SU-DHL-6 (cell line): ENCODE results near the gene ARHGAP10.

Experiments
- H2AFZ ChIP-seq: fragments of 200-600 bp; sonication (generic); 2 replicates; pipeline ENCODE4 v1.6.1; 2014; ENCODE audit warnings: low read depth, mild to moderate bottlenecking, moderate library complexity, mixed read lengths, antibody characterized with exemption, low read length; ENCODE audit not compliant: severe bottlenecking
- H3F3A ChIP-seq: fragments of 200-600 bp; shearing (Covaris generic); 2 replicates; pipeline ENCODE4 v1.6.0; 2016; ENCODE audit warnings: antibody characterized with exemption, mild to moderate bottlenecking; ENCODE audit not compliant: insufficient read depth
- H3K27ac ChIP-seq: fragments of 200-600 bp; sonication (generic); 2 replicates; pipeline ENCODE4 v1.5.1; 2016; ENCODE audit warnings: low read depth, mild to moderate bottlenecking, low read length, moderate library complexity, mixed read lengths
- H3K27me3 ChIP-seq: fragments of 200-600 bp; sonication (generic), shearing (Covaris generic); 2 replicates; pipeline ENCODE4 v1.6.0; 2014; ENCODE audit warnings: mild to moderate bottlenecking, low read length
- H3K36me3 ChIP-seq: fragments of 200-600 bp; sonication (generic); 2 replicates; pipeline ENCODE4 v1.6.1; 2014; ENCODE audit warnings: mild to moderate bottlenecking, low read length, mixed read lengths
- H3K4me2 ChIP-seq: fragments of 300-600, 200-600 bp; shearing (Covaris generic), sonication (generic); 2 replicates; pipeline ENCODE4 v1.6.0; 2014; ENCODE audit warnings: low read length, low read depth, mild to moderate bottlenecking; ENCODE audit not compliant: poor library complexity, severe bottlenecking
- H3K4me3 ChIP-seq: fragments of 200-600 bp; sonication (generic); 2 replicates; pipeline ENCODE4 v1.5.1; 2014; ENCODE audit warnings: antibody characterized with exemption, low read length, mild to moderate bottlenecking, mixed read lengths; ENCODE audit not compliant: insufficient read depth, poor library complexity, severe bottlenecking
- H3K79me2 ChIP-seq: fragments of 200-600 bp; sonication (generic); 2 replicates; pipeline ENCODE4 v1.6.1; 2014; ENCODE audit warnings: mild to moderate bottlenecking, low read length, moderate library complexity; ENCODE audit not compliant: insufficient read depth
- H3K9ac ChIP-seq: fragments of 200-600 bp; sonication (generic); 2 replicates; pipeline ENCODE4 v1.7.0; 2014; ENCODE audit warnings: mild to moderate bottlenecking, low read length
- H3K9me2 ChIP-seq: fragments of 200-600 bp; sonication (generic); replicated peaks from 2 replicates; pipeline ENCODE4 v1.6.1; 2014; ENCODE audit warnings: low read length; ENCODE audit not compliant: insufficient read depth
- H3K9me3 ChIP-seq: fragments of 200-600 bp; sonication (generic); 2 replicates; pipeline ENCODE4 v1.6.1; 2014; ENCODE audit warnings: low read length, mixed read lengths; ENCODE audit not compliant: insufficient read depth
- H4K20me1 ChIP-seq: fragments of 200-600 bp; sonication (generic); 2 replicates; pipeline ENCODE4 v1.6.1; 2014; ENCODE audit warnings: low read depth, mild to moderate bottlenecking, antibody characterized with exemption, low read length, moderate library complexity, mixed read lengths
- CTCF ChIP-seq: fragments of 200-600 bp; sonication (generic); IDR thresholded peaks from one replicate; pipeline ENCODE4 v1.5.1; 2017; ENCODE audit warnings: antibody characterized with exemption, mild to moderate bottlenecking, low read length, moderate library complexity; ENCODE audit not compliant: insufficient read depth, poor library complexity, severe bottlenecking
- EZH2phosphoT487 ChIP-seq: fragments of 200-600 bp; sonication (generic), shearing (Covaris generic); conservative IDR thresholded peaks from 2 replicates; pipeline ENCODE4 v1.6.1; 2018; ENCODE audit warnings: mild to moderate bottlenecking, antibody characterized with exemption, low read length, moderate library complexity, mixed read lengths

Gene ARHGAP10

GRCh38 chr4:147789596-147789995, 57.7 kb downstream of the ARHGAP10 start:
- Histone ChIP-seq H3F3A (no peaks in the 10 kb centered on the region), H3K79me2 (no peaks in the 10 kb centered on the region), H4K20me1 (no peaks in the 10 kb centered on the region), H3K4me2 (no peak overlapping the region), H3K36me3 (no peaks in the 10 kb centered on the region), H3K9me2 (no peaks in the 10 kb centered on the region), H3K27ac (no peak overlapping the region), H3K4me3 (no peak overlapping the region), H3K9me3 (no peaks in the 10 kb centered on the region), H2AFZ (no peak overlapping the region), H3K27me3 (no peaks in the 10 kb centered on the region), H3K9ac (no peak overlapping the region)
- TF ChIP-seq CTCF (no peak), EZH2phosphoT487 (no peak)

DNA sequence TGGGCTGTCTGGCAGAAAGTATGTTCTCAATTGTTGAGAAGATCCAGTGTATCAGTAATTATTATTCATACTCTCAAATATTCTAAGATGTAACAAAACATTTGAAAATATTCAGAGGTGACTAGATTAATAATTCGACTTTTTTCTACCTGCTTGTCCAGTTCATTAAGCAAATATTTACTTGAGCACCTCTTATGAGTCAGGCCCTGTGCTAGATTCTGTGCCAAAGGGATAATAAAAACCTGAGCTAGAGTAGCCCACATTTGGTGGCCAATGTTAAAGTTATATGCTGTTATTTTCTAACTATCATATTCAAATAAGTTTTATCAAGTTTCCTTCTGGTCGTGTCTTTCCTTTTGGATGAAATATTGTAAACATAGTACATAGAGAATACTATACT, 58.5 kb downstream of the ARHGAP10 start:
- no peaks in the 10 kb centered on the region for H3F3A ChIP-seq
- H4K20me1 ChIP-seq, result no peaks in the 10 kb centered on the region
- H3K9me2 ChIP-seq, result no peaks in the 10 kb centered on the region
- no peak overlapping the region for H3K27ac ChIP-seq
- H3K4me3 ChIP-seq, result no peak overlapping the region
- no peak overlapping the region for H2AFZ ChIP-seq
- H3K9me3 ChIP-seq, result no peaks in the 10 kb centered on the region
- TF ChIP-seq EZH2phosphoT487, result no peak
- no peak for TF ChIP-seq CTCF
- H3K27me3 ChIP-seq, result no peaks in the 10 kb centered on the region
- no peaks in the 10 kb centered on the region for H3K79me2 ChIP-seq
- H3K4me2 ChIP-seq, result no peak overlapping the region
- no peak overlapping the region for H3K9ac ChIP-seq
- H3K36me3 ChIP-seq, result no peaks in the 10 kb centered on the region

- H3K9me3 ChIP-seq, result no peaks in the 10 kb centered on the region
- no peak overlapping the region for H2AFZ ChIP-seq
- no peak overlapping the region for H3K9ac ChIP-seq
- no peak for TF ChIP-seq EZH2phosphoT487
- no peak for TF ChIP-seq CTCF
- no peaks in the 10 kb centered on the region for H3K79me2 ChIP-seq
- no peak overlapping the region for H3K27ac ChIP-seq
- no peaks in the 10 kb centered on the region for H3K36me3 ChIP-seq
- no peaks in the 10 kb centered on the region for H4K20me1 ChIP-seq
- H3K4me3 ChIP-seq, result no peak overlapping the region
- no peaks in the 10 kb centered on the region for H3K27me3 ChIP-seq
- no peaks in the 10 kb centered on the region for H3F3A ChIP-seq
- H3K4me2 ChIP-seq, result no peak overlapping the region
- no peaks in the 10 kb centered on the region for H3K9me2 ChIP-seq
These were observed 59.5 kb downstream of the ARHGAP10 start for GRCh38 chr4:147791341-147791740.

- Histone ChIP-seq H3K4me3 (no peak overlapping the region), H3K27ac (no peak overlapping the region), H3K9me3 (no peaks in the 10 kb centered on the region), H3K9ac (no peak overlapping the region), H3F3A (no peaks in the 10 kb centered on the region), H4K20me1 (no peaks in the 10 kb centered on the region), H3K36me3 (no peaks in the 10 kb centered on the region), H3K27me3 (no peaks in the 10 kb centered on the region), H3K79me2 (no peaks in the 10 kb centered on the region), H3K9me2 (no peaks in the 10 kb centered on the region), H2AFZ (no peak overlapping the region), H3K4me2 (no peak overlapping the region)
- TF ChIP-seq EZH2phosphoT487, result no peak
- TF ChIP-seq CTCF, result no peak
These were observed 60.0 kb downstream of the ARHGAP10 start for GRCh38 chr4:147791865-147792264.
